ENCODE results near the gene NUP133.
"Not testable (repeated sequence)": the region's sequence is repeated elsewhere in the genome, so short reads cannot be mapped to it uniquely, and the experiment has no call there.

NUP133 gene

GRCh38 chr1:229411434-229412055 is 96.6 kb downstream of the NUP133 start:
- DNase-seq = no peak

GRCh38 chr1:229410692-229411433 is 97.3 kb downstream of the NUP133 start:
- no peak for DNase-seq

- no peak for DNase-seq
These were observed 97.8 kb downstream of the NUP133 start for GRCh38 chr1:229410370-229410691.

- DNase-seq = no peak
These were observed 98.3 kb downstream of the NUP133 start for GRCh38 chr1:229409616-229410369.

GRCh38 chr1:229408458-229409037 is 99.6 kb downstream of the NUP133 start:
- DNase-seq = no peak

- DNase-seq = no peak
These were observed 100.7 kb downstream of the NUP133 start for GRCh38 chr1:229407206-229408026.

GRCh38 chr1:229406798-229407197 is 101.3 kb downstream of the NUP133 start:
- DNase-seq = no peak

- DNase-seq = no peak
These were observed 104.6 kb downstream of the NUP133 start for GRCh38 chr1:229403573-229403972.

- DNase-seq = no peak
These were observed 105.1 kb downstream of the NUP133 start for GRCh38 chr1:229402993-229403392.

- not testable (repeated sequence) for DNase-seq
These were observed 105.8 kb downstream of the NUP133 start for GRCh38 chr1:229402329-229402728.

- no peak for DNase-seq
These were observed 110.4 kb downstream of the NUP133 start for GRCh38 chr1:229397762-229398161.

GRCh38 chr1:229396585-229397206 is 111.4 kb downstream of the NUP133 start:
- no peak for DNase-seq

GRCh38 chr1:229394517-229394916 is 113.6 kb downstream of the NUP133 start:
- not testable (repeated sequence) for DNase-seq

- no peak for DNase-seq
These were observed 115.2 kb downstream of the NUP133 start for GRCh38 chr1:229392936-229393335.
